HG02885 (cell line): ENCODE results near the gene PMF1.

Experiments
- ATAC-seq: cut with Tn5 transposase; IDR thresholded peaks from one replicate; pipeline ENCODE4 v1.9.1; 2021; ENCODE audit warnings: mild to moderate bottlenecking; ENCODE audit not compliant: unreplicated experiment, poor library complexity

PMF1 gene

DNA sequence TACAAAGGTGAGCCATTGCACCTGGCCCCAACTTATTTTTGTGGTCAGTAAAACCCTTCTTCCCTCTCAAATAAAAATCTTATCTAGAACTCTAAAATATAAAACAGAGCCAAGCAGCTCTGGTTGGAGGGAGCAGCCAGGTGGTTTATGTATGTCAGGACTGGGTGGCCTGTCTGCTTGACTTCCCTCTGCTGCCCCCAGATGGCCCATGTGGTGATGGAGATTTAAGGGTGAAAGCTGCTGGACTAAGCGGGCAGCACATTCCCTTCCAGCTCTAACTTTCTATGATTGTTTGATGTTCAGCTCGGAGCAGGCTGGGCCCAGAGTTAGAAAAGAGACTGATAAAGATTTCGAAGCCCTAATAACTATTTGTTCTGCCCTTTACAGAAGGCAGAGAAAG, 47.0 kb downstream of the PMF1 start:
- no peak for ATAC-seq

DNA sequence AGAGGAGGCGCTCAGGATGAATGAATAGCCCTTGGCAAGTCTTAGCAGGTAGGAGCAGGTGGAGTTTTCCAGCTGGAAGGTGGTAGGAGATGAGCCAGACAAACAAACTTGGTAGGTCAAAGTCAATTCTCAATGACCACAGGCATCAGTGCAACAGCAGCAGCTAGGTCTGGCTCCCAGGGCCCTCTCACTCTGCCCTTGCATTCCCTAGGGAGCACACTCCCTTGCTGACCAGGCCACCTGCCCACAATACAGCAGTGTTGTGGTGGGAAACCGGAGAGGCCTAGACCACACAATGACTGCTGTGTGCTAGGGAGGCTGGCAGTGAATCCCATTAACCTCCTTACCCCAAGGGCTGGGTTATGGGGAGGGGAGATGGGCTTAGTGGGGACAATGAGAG, 48.1 kb downstream of the PMF1 start:
- no peak for ATAC-seq

DNA sequence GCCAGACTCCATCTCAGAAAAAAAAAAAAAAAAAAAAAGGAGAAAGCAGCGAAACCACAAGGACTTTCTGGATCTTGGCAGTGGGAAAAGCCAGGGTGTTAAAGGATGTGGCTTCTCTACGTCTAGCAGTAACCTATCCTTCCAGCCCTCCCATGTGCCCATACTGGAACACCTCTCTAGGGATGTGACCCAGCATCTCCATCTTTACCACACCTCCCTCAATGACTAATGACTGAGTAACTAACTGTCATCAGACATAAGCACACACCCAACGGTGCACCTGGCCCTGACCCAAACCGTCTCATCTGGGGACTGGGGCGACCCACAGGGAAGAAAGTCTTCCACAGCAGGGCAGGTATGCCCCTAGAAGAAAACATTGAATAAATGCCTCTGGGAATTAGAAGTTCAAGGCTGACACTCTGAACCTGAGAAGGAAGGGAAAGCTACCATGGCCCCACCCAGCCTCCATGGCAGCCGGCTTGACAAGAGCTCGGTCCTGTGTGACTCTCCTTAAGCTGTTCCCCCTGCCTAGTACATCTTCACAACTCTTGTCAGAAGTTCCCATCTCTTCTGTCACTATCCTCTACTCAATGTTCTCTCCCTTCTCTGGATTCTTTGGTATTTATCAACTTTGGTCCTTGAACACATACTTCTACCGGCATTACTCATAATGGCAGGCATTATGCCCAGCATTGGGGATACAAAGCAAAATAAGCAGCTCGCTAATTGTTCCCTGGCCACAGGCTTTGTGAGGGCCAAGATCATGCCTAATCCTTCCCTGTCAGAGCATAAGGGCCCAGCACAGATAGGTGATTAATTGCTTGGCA, 49.9 kb downstream of the PMF1 start:
- ATAC-seq = no peak

DNA sequence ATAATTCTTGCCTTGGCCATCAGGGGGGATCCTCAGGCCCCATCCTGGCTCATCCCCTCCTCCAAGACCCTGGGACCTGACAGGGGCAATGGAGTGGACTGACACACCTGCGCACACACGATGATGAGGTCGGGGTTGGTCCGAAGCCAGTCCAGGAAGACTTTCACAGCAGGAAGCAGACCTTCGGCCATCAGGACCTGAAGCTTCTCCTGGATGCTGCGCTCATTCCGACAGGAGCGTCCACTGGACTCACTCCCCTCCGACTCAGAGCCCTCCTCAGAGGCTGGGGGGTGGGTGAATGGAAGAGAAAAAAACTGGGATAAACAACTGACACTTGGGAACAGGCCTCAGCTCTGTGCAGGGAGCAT, 50.5 kb downstream of the PMF1 start:
- ATAC-seq = no peak

DNA sequence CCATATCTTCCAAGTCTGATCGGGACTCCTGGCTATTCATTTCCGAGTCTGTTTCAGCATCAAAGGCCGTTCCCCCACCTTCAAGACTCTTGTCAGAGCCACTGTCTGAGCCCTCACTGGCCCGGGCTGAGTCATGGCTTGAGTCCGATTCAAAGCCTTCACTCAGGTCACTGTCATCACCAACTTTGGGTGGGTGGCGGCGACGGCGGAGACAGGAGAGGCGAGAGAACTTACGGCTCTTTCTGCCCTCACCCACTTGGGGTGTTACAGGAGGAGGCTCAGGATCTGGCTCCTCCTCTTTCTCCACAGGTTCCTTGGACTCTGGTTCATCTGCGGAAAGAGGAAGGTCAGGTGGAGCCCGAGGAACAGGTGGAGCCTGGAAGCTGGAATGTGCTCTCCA, 53.2 kb downstream of the PMF1 start:
- no peak for ATAC-seq

DNA sequence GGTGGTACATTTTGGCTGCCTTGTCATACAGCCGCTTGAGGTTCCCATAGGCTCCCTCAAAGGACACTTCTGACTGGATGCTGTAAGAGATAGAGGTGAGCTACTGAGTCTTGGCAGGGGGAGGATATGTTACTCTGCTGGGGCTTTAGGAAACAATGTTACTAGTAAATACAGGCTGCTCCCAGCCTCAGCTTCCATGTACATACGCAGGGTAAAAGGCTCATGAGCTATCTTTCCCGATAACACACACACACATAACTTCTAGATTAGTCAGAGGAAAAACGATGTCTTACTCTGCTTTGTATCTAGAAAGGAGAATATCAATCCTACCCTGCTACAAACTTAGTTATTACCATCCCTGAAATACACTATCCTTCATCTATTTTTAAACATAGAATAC, 55.5 kb downstream of the PMF1 start:
- no peak for ATAC-seq

DNA sequence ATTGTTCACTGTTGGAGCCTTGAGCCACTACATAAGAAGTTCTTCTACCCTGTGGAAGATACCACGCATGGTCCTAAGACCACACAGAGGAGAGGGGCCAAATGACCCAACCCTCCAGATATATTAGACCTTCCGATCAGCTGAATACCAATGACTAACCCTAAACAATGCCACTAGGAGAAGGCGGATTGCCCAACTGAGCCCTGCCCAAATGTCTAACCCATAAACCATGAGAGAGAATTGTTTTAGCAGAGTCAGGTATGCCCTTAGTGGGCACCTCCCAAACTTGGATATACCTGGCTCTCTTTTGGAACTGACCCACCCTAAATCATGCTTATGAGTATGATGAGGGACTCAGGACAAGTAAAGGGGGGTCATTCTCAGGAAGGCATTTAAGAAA, 57.5 kb downstream of the PMF1 start:
- no peak for ATAC-seq

DNA sequence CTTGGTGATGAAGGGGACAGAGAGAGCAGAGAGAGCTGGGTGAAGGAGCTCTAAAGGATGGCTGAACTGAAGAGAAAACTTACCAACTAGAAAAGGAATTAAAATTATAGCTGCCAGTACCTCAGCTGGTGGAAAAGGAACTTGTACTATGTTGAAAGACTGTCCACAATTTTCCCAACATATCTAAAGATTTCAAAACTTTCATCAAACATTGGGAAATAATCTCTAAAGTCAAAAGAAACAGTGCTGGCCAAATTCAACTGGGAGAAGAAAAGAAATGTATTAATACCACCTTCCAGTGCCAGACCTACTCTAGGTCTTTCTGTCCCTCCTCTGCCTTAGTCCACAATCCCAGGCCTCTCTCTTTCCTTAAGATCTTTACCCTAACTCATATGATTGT, 63.7 kb downstream of the PMF1 start:
- no peak for ATAC-seq

DNA sequence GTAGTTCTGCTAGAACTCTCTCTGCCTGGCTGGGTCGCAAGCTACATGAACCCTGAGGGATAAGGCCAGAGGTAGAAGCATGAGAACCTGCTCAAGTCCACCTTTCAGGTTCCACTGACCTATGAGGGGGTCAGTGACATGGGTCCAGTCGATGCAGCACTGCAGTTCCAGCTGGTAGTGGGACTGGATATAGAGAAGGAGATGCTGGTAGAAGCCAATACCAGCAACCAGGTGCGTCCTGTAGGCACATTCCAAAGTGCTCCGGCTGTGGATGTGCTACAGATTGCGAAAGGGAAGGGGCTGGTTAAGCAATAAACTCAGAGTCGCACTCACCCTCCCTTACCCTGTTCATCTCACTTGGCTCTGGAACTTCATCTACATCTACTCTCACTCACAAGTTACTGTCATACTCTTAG, 64.2 kb downstream of the PMF1 start:
- ATAC-seq = no peak

DNA sequence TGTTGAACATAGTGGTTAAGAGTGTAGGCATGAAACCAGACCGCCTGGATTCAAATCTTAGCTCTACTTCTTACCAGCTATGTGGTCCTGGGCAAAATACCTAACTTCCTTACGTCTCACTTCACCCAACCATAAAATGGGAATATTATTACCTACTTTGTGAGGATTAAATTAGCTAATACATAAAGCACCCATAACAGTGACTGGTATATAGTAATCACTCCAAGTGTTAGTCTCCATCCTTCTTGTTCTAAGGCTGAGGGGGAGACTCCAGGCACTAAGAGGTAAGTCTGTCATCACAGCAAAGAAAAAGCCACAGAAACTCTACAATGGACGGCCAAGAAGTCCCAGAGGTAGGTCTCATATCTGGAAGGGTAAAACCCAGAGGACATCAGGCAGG, 67.0 kb downstream of the PMF1 start:
- no peak for ATAC-seq

DNA sequence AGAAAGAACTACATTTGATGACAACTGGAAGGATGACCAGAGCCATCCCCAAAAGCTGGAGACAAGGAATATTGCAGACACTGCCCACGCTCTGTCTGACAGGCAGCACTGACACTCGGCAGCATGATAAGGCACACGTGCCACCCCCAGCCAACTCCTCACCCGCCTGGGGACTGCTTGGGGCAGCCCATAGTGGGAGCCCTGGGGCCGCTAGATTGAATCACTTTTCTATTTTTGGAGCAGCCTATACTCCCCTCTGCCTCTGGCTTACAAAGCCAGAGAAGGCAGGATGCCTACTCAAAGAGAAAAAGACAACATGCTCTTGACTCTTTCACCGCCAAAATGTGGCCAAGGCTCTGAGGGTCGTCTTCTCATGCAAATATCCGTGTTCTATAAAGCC, 68.5 kb downstream of the PMF1 start:
- ATAC-seq = peak; percentile 39

DNA sequence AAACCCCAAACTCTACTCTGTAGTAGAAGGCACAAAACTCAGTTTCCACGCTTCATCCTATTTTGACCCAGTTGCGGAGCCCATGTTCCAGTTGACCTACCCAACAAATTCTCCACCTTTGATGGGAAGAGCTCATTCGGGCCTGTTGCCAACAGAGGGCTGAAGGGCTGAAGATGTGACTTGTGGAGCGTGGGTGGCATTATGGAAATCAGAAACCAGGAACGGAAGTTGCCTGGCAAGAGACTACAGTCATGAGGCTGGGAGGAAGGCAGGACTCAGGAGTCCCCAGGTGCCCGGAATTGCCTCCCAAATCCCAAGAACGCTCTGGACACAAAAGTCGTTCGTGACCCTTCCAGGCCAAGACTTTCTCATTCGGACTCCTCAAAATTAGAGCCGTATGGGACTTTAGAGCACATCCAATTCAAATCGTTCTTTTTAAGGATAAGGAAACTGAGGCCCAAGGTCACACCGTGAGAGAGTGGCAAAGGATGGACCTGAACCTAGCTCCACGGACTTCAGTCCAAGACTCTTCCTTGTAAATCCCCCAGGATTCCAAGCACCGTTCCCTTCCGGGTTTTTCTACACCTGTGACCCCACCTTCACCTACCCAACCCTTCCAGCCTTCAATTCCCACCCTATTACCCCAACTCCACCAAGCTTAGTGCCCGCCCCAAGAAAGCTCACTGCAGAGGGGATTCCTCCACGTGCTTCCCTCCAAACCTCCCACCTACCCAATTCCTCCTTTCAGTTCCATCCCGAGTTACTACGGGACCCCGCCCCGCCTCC, 69.1 kb downstream of the PMF1 start:
- peak; percentile 1 for ATAC-seq

DNA sequence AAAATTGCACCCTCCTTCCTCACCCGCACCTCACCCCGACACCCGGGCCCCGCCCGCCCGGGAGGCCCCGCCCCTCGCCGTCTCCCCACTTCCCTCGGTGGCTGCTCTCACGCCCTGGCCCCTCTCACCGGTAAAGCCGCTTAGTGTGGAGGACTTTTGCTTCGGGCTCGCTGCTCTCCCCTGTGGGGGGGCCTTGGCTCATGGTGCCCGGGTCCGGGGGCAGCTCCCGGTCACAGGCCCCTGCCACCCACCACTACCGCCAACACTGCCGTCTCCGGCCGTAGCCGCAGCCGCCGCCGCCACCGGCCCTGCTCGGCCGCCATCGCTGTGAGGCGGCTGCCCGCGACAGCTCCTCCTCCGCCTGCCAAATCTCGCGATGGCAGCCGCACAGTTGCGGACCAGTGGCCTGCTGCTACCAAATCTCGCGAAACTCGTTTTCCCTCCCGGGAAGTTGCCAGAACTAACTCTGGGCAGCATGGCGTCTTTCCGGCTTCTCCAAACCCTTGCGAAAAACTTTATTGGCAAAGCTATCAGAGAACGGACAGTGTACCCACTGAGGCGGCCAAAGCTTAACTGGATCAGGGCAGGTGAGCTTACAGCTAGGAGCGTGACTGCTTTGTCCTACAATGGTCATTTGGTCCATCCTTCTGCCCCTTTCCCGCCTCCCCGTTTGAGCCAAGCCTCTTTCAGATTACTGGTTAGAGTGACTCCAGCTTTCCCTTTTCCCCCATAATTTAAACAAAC, 69.8 kb downstream of the PMF1 start, which contains the start of gene SMG5:
TSS of gene SMG5 (minus strand) at position 347 of the 744 bp plus-strand sequence. CDS start at position 202, 145 bp downstream.
- ATAC-seq = peak; percentile 84

DNA sequence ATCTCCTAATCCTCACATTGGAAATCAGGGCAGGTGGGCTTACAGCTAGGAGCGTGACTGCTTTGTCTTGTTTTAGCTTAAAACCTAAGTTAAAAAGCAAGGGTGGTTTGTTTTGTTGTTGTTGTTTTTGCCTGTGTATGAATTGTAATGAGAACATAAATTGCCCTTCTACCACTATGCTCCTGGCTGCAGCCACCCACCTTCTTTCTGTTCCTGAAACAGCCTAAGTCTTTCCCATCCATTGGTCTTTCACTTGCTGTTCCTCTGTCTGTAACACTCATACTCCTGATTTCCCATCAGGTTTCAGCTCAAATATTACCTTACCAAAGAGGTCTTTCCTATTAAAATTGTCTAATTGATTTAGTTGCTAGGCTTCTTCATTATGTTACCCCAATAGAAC, 70.7 kb downstream of the PMF1 start:
- no peak for ATAC-seq

DNA sequence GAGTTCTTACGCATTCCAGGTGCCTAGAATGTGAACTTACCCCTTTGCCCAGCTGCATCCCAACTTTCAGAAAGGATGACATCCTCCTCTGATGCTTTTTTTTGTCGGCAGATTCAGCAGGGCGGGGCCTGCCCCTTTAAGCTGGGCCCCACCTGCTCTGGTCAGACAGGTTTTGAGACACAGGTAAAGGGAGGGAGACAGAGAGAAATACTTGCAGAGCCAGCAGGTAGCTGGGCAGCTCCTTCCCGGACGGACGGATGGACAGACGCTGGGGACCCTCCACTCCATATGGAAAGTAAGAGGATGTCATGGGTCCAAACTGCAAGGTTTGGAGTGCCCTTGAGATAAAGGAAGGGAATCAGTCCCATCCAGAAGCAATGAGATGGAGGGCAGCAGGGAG, 71.3 kb downstream of the PMF1 start, which contains the start of gene TMEM79:
TSS of gene TMEM79 (plus strand) at position 214 of the 400 bp plus-strand sequence. CDS start 902 bp downstream, outside the sequence.
- ATAC-seq = no peak

DNA sequence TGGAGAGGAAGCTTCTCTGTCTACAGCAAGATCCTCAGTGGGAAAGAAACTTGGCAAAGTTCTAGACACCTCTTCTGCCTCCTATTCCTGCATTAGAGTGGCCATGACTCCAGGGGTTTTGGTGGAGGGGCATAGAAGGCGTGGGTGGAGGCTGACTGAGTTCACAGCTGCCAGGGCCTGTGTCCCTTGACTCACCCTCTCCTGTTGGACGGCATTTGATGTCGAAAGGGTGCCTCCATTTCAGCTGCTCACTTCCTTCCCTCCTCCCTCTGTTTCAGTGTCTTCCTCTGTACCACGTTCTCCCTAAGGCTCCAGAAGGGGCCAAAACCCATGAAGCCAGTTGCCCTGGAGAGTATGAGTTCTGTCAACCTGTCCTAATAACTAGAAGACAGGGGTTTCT, 72.0 kb downstream of the PMF1 start:
- ATAC-seq = no peak

DNA sequence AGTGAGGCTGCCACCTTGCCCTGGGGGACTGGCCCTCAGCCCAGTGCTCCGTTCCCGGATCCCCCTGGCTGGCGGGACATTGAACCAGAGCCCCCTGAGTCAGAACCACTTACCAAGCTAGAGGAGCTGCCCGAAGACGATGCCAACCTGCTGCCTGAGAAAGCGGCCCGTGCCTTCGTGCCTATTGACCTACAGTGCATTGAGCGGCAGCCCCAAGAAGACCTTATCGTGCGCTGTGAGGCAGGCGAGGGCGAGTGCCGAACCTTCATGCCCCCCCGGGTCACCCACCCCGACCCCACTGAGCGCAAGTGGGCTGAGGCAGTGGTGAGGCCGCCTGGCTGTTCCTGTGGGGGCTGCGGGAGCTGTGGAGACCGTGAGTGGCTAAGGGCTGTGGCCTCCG, 72.6 kb downstream of the PMF1 start:
- ATAC-seq = no peak

DNA sequence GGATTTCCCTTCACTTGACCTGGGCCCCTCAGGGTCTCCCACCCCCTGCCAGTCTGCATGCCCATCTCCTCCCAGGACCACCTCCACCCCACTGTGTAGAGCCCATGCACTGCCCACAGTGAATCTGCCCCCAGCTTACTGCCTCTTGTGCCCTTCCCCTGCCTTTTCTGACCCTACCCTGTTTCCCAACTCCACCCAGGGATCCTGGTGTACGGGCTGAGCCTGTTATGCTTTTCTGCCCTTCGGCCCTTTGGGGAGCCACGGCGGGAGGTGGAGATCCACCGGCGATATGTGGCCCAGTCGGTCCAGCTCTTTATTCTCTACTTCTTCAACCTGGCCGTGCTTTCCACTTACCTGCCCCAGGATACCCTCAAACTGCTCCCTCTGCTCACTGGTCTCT, 73.3 kb downstream of the PMF1 start:
- ATAC-seq = no peak
